Measurements from ENCODE around the gene RBM46.

DNA sequence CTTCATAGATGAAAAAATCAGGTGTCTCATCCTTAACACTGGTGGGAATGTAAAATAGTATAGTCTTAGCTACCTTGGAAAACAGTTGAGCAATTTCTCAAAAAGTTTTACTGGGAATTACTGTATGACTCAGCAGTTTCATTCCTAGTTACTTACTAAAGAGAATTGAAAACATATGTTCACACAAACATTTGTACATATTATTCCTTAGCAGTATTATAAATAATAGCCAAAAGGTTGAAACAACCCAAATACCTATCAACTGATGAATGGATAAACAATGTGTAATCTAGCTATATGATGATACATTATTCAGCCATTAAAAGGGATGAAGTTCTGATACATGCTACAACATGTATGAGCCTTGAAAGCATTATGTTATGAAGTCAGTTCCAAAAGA lies 41.7 kb downstream of the RBM46 start:
- TF ChIP-seq TEAD4 (CRISPR knock-in tag; IDR thresholded peaks at IDR 0.05) (no peak), JUN (CRISPR knock-in tag; IDR thresholded peaks at IDR 0.05) (no peak), JAZF1 (CRISPR knock-in tag; IDR thresholded peaks at IDR 0.05) (no peak), ZBTB21 (CRISPR knock-in tag; IDR thresholded peaks at IDR 0.05; ENCODE audit: borderline replicate concordance) (no peak), PRRX2 (CRISPR knock-in tag; IDR thresholded peaks at IDR 0.05) (no peak), TCF7 (CRISPR knock-in tag; IDR thresholded peaks at IDR 0.05; ENCODE audit: low read depth) (no peak)
- TF ChIP-seq, protein P1, sequence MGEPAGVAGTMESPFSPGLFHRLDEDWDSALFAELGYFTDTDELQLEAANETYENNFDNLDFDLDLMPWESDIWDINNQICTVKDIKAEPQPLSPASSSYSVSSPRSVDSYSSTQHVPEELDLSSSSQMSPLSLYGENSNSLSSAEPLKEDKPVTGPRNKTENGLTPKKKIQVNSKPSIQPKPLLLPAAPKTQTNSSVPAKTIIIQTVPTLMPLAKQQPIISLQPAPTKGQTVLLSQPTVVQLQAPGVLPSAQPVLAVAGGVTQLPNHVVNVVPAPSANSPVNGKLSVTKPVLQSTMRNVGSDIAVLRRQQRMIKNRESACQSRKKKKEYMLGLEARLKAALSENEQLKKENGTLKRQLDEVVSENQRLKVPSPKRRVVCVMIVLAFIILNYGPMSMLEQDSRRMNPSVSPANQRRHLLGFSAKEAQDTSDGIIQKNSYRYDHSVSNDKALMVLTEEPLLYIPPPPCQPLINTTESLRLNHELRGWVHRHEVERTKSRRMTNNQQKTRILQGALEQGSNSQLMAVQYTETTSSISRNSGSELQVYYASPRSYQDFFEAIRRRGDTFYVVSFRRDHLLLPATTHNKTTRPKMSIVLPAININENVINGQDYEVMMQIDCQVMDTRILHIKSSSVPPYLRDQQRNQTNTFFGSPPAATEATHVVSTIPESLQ (CRISPR knock-in tag; IDR thresholded peaks at IDR 0.05) = no peak
- TF ChIP-seq, protein P2, sequence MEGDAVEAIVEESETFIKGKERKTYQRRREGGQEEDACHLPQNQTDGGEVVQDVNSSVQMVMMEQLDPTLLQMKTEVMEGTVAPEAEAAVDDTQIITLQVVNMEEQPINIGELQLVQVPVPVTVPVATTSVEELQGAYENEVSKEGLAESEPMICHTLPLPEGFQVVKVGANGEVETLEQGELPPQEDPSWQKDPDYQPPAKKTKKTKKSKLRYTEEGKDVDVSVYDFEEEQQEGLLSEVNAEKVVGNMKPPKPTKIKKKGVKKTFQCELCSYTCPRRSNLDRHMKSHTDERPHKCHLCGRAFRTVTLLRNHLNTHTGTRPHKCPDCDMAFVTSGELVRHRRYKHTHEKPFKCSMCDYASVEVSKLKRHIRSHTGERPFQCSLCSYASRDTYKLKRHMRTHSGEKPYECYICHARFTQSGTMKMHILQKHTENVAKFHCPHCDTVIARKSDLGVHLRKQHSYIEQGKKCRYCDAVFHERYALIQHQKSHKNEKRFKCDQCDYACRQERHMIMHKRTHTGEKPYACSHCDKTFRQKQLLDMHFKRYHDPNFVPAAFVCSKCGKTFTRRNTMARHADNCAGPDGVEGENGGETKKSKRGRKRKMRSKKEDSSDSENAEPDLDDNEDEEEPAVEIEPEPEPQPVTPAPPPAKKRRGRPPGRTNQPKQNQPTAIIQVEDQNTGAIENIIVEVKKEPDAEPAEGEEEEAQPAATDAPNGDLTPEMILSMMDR (IDR thresholded peaks at IDR 0.05) = no peak
- TF ChIP-seq, protein P3, sequence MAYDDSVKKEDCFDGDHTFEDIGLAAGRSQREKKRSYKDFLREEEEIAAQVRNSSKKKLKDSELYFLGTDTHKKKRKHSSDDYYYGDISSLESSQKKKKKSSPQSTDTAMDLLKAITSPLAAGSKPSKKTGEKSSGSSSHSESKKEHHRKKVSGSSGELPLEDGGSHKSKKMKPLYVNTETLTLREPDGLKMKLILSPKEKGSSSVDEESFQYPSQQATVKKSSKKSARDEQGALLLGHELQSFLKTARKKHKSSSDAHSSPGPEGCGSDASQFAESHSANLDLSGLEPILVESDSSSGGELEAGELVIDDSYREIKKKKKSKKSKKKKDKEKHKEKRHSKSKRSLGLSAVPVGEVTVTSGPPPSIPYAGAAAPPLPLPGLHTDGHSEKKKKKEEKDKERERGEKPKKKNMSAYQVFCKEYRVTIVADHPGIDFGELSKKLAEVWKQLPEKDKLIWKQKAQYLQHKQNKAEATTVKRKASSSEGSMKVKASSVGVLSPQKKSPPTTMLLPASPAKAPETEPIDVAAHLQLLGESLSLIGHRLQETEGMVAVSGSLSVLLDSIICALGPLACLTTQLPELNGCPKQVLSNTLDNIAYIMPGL (CRISPR knock-in tag; IDR thresholded peaks at IDR 0.05) = no peak
